Measurements from ENCODE around the gene BRMS1L. TPM values are rescaled to one million over a fixed set of nuclear protein-coding genes. Genes with fewer than 3 reads are reported as not detected.

BRMS1L gene
- total and polyA plus RNA-seq, 8 donors: 7.1 to 23.7 (median 20.7) TPM

GRCh38 chr14:35881280-35881679 lies 55.1 kb downstream of the BRMS1L start:
- intact Hi-C loops (cut with DNase I): loop anchor here in 1 of 2 donors (10.0 kb wide), 1 partner anchor 494 kb away; no protein-coding TSS in a partner anchor
- Histone ChIP-seq H3K4me1 (peaks cover 5 to 15% of the 10 kb centered on the region in 2 donors), H3K27me3 (no peaks in the 10 kb centered on the region), H3K36me3 (no peaks in the 10 kb centered on the region), H3K27ac (no peak overlapping the region), H3K9me3 (no peaks in the 10 kb centered on the region), H3K4me3 (no peak overlapping the region)
- ATAC-seq: no peak
- DNase-seq: no peak
- TF ChIP-seq, protein P1, sequence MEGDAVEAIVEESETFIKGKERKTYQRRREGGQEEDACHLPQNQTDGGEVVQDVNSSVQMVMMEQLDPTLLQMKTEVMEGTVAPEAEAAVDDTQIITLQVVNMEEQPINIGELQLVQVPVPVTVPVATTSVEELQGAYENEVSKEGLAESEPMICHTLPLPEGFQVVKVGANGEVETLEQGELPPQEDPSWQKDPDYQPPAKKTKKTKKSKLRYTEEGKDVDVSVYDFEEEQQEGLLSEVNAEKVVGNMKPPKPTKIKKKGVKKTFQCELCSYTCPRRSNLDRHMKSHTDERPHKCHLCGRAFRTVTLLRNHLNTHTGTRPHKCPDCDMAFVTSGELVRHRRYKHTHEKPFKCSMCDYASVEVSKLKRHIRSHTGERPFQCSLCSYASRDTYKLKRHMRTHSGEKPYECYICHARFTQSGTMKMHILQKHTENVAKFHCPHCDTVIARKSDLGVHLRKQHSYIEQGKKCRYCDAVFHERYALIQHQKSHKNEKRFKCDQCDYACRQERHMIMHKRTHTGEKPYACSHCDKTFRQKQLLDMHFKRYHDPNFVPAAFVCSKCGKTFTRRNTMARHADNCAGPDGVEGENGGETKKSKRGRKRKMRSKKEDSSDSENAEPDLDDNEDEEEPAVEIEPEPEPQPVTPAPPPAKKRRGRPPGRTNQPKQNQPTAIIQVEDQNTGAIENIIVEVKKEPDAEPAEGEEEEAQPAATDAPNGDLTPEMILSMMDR (IDR thresholded peaks at IDR 0.05): no peak

- Histone ChIP-seq H3K27ac (no peak overlapping the region), H3K9me3 (no peaks in the 10 kb centered on the region), H3K36me3 (no peaks in the 10 kb centered on the region), H3K4me1 (peaks cover 5 to 6% of the 10 kb centered on the region in 2 donors), H3K27me3 (no peaks in the 10 kb centered on the region), H3K4me3 (no peak overlapping the region)
- ATAC-seq: peak; percentile 81
- TF ChIP-seq, protein P1 (IDR thresholded peaks at IDR 0.05): peak; percentile 41 to 56
- intact Hi-C loops (cut with DNase I): loop anchor here in 1 of 2 donors (10.0 kb wide), 1 partner anchor 491 kb away; no protein-coding TSS in a partner anchor
- DNase-seq: peak in 2 of 4 donors; percentile 29 to 35
These were observed 57.6 kb downstream of the BRMS1L start for GRCh38 chr14:35883677-35884293.

DNA sequence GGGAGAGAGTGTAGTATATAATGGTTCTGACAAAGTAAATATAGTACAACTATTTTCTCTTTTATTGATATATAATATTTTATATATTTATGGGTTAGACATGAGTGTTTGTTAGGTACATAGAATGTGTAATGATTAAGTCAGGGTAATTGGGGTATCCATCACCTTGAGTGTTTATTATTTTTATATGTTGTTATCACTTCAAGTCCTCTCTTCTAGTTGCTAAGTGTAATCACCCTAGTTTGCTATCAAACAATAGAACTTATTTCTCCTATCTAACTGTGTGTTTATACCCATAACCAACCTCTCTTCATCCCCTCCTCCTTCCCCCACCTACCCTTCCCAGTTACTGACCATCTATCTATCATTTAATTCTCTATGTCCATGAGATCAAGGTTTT lies 64.2 kb downstream of the BRMS1L start:
- ATAC-seq (no peak), DNase-seq (no peak)
- H3K9me3 ChIP-seq: peaks cover 4 to 9% of the 10 kb centered on the region in 2 donors
- no peaks in the 10 kb centered on the region for H3K27me3 ChIP-seq
- H3K36me3 ChIP-seq: no peaks in the 10 kb centered on the region
- TF ChIP-seq, protein P1 (IDR thresholded peaks at IDR 0.05): no peak
- H3K27ac ChIP-seq: no peak overlapping the region
- no peak overlapping the region for H3K4me3 ChIP-seq
- no peaks in the 10 kb centered on the region for H3K4me1 ChIP-seq
- intact Hi-C loops (cut with DNase I): no loop called here

- Histone ChIP-seq H3K27ac (no peak overlapping the region), H3K4me1 (no peaks in the 10 kb centered on the region), H3K9me3 (peaks cover 4 to 24% of the 10 kb centered on the region in 2 donors), H3K36me3 (no peaks in the 10 kb centered on the region), H3K27me3 (no peaks in the 10 kb centered on the region), H3K4me3 (no peak overlapping the region)
- intact Hi-C loops (cut with DNase I): no loop called here
- ATAC-seq (no peak), DNase-seq (no peak)
- TF ChIP-seq, protein P1 (IDR thresholded peaks at IDR 0.05): no peak
These were observed 69.1 kb downstream of the BRMS1L start for GRCh38 chr14:35895256-35895655.

DNA sequence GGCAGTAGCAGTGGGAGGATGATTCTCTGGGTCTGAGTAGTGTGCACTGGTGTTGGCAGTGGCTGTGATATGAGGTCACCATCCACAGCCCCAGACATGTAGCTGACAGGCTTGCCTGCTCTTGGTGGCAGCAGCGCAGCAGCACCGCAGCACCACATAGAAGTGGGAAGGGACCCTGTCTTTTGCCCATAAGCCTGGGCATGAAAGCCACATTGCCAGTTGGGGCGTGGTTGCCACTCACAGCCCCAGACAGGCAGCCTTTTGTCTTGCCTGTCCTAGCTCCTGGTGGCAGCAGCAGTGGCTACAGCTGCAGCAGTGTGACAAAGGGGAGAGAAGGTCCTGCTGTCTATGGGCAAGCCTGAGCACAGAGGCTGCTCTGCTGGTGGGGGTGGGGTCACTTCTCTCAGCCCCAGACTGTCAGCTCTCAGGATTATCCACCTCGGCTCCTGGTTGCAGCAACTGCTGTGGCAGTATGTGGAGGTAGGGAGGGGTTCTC lies 71.5 kb downstream of the BRMS1L start:
- H3K4me1 ChIP-seq: no peaks in the 10 kb centered on the region
- DNase-seq: no peak
- no peaks in the 10 kb centered on the region for H3K27me3 ChIP-seq
- no peak overlapping the region for H3K27ac ChIP-seq
- H3K9me3 ChIP-seq: peaks cover 4 to 24% of the 10 kb centered on the region in 2 donors
- no peak for ATAC-seq
- no peak overlapping the region for H3K4me3 ChIP-seq
- no peaks in the 10 kb centered on the region for H3K36me3 ChIP-seq
- intact Hi-C loops (cut with DNase I): no loop called here
- TF ChIP-seq, protein P1 (IDR thresholded peaks at IDR 0.05): no peak
